MM.1S (cell line): ENCODE measurements around the gene FCRL2.

Source experiments
- CTCF ChIP-seq: fragments of 300-600 bp; sonication (generic); IDR thresholded peaks from 2 replicates; pipeline ENCODE4 v1.5.1; 2016; ENCODE audit warnings: antibody characterized with exemption, low read length, mixed read lengths
- EZH2 ChIP-seq: fragments of 300-600 bp; sonication (generic); optimal IDR thresholded peaks from 2 replicates; pipeline ENCODE3; 2017; ENCODE audit warnings: low read depth, mild to moderate bottlenecking, antibody characterized with exemption, low read length, mixed read lengths
- EZH2phosphoT487 ChIP-seq: fragments of 300-600 bp; sonication (generic); IDR thresholded peaks from 2 replicates; pipeline ENCODE4 v1.6.1; 2018; ENCODE audit warnings: antibody characterized with exemption, low read length

GRCh38 chr1:157773493-157774350 lies 3.2 kb downstream of the FCRL2 start:
- TF ChIP-seq CTCF (peak; percentile 100), EZH2 (no peak), EZH2phosphoT487 (no peak)
